ENCODE results near the gene CD300LD.

- TF ChIP-seq CTCF (IDR thresholded peaks at IDR 0.05) = no peak
- no peak for TF ChIP-seq EZH2phosphoT487 (IDR thresholded peaks at IDR 0.05; ENCODE audit: borderline replicate concordance, low read depth)
Measured at GRCh38 chr17:74585711-74586110, 6.4 kb downstream of the CD300LD start.
